Measurements from ENCODE around the gene CYFIP2.

GRCh38 chr5:157306081-157306480 lies 40.2 kb downstream of the CYFIP2 start:
- no peak for TF ChIP-seq EP300 (conservative IDR thresholded peaks at IDR 0.05; ENCODE audit: poor library complexity, severe bottlenecking)
- TF ChIP-seq CTCF (IDR thresholded peaks at IDR 0.05; ENCODE audit: poor library complexity, severe bottlenecking): no peak
- no peak for TF ChIP-seq EZH2 (IDR thresholded peaks at IDR 0.05; ENCODE audit: borderline replicate concordance, insufficient read depth, low read length, poor library complexity, severe bottlenecking)
- no peak for TF ChIP-seq POLR2AphosphoS5 (IDR thresholded peaks at IDR 0.05)
- no peak for TF ChIP-seq SMC3 (conservative IDR thresholded peaks at IDR 0.05; ENCODE audit: poor library complexity)
- TF ChIP-seq MXI1 (conservative IDR thresholded peaks at IDR 0.05; ENCODE audit: poor library complexity, severe bottlenecking): no peak
- TF ChIP-seq TAF1 (IDR thresholded peaks at IDR 0.05; ENCODE audit: low read depth): no peak
- TF ChIP-seq REST (IDR thresholded peaks at IDR 0.05; ENCODE audit: borderline replicate concordance): no peak
